Lower leg skin (tissue), 3 donors: ENCODE measurements around the gene AHCYL2.

Experiments
- POLR2A ChIP-seq, 2 donors: fragments of 450-650 bp; IDR thresholded peaks; one replicate each; pipeline ENCODE4 v1.6.1; 2016 to 2017; ENCODE audit warnings: antibody characterized with exemption in 2 of 2, mild to moderate bottlenecking in 1 of 2, moderate library complexity in 1 of 2
- TF ChIP-seq, protein P1 (sequence below), 3 donors: fragments of 450-650 bp; IDR thresholded peaks; one replicate each; pipeline ENCODE4 v1.5.1; 2016; ENCODE audit warnings: antibody characterized with exemption in 3 of 3, mild to moderate bottlenecking in 3 of 3, moderate library complexity in 2 of 3

DNA sequence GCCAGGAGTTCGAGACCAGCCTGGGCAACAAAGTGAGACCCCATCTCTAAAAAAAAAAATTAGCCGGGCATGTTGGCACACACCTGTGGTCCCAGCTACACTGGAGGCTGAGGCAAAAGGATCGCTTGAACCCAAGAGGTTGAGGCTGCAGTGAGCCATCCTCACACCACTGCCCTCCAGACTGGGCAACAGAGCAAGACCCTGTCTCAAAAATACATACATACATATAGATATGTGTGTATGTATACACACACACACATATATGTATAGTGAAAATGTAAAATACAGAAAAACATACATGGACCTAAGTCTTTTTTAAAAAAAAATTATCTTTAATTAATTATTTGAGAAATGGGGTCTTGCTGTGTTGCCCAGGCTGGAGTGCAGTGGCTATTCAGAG lies 30.9 kb upstream of the AHCYL2 start:
- TF ChIP-seq, protein P1, sequence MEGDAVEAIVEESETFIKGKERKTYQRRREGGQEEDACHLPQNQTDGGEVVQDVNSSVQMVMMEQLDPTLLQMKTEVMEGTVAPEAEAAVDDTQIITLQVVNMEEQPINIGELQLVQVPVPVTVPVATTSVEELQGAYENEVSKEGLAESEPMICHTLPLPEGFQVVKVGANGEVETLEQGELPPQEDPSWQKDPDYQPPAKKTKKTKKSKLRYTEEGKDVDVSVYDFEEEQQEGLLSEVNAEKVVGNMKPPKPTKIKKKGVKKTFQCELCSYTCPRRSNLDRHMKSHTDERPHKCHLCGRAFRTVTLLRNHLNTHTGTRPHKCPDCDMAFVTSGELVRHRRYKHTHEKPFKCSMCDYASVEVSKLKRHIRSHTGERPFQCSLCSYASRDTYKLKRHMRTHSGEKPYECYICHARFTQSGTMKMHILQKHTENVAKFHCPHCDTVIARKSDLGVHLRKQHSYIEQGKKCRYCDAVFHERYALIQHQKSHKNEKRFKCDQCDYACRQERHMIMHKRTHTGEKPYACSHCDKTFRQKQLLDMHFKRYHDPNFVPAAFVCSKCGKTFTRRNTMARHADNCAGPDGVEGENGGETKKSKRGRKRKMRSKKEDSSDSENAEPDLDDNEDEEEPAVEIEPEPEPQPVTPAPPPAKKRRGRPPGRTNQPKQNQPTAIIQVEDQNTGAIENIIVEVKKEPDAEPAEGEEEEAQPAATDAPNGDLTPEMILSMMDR (IDR thresholded peaks at IDR 0.05), result no peak
- no peak for TF ChIP-seq POLR2A (IDR thresholded peaks at IDR 0.05)
